OCI-LY1 (cell line): ENCODE results near the gene RASD2.

Experiments used
- H2AFZ ChIP-seq: fragments of 200-600 bp; sonication (generic), shearing (Covaris generic); 2 replicates; pipeline ENCODE4 v1.6.0; 2014; ENCODE audit warnings: antibody characterized with exemption, mild to moderate bottlenecking, low read length
- H3F3A ChIP-seq: fragments of 200-600 bp; sonication (generic), shearing (Covaris generic); 2 replicates; pipeline ENCODE4 v1.6.0; 2014; ENCODE audit warnings: mild to moderate bottlenecking, antibody characterized with exemption, low read length, moderate library complexity; ENCODE audit not compliant: insufficient read depth
- H3K27ac ChIP-seq: fragments of 200-600 bp; sonication (generic); 2 replicates; pipeline ENCODE4 v1.5.1; 2014; ENCODE audit warnings: low read length, mixed run types, mild to moderate bottlenecking, low read depth; ENCODE audit not compliant: poor library complexity, severe bottlenecking
- H3K27me3 ChIP-seq: fragments of 200-600 bp; sonication (generic); 2 replicates; pipeline ENCODE4 v1.6.0; 2014; ENCODE audit warnings: antibody characterized with exemption, mild to moderate bottlenecking, low read length, moderate library complexity; ENCODE audit not compliant: insufficient read depth
- H3K36me3 ChIP-seq: fragments of 200-600 bp; sonication (generic); 2 replicates; pipeline ENCODE4 v1.6.1; 2014; ENCODE audit warnings: mild to moderate bottlenecking, antibody characterized with exemption, low read length, moderate library complexity, mixed read lengths; ENCODE audit not compliant: insufficient read depth
- H3K4me1 ChIP-seq: fragments of 200-600 bp; sonication (generic); 2 replicates; pipeline ENCODE4 v1.5.1; 2014; ENCODE audit warnings: mild to moderate bottlenecking, low read length, moderate library complexity; ENCODE audit not compliant: insufficient read depth, severe bottlenecking
- H3K4me2 ChIP-seq: fragments of 200-600 bp; sonication (generic), shearing (Covaris generic); 2 replicates; pipeline ENCODE4 v1.6.1; 2014; ENCODE audit warnings: low read length
- H3K4me3 ChIP-seq: fragments of 200-600 bp; sonication (generic); 2 replicates; pipeline ENCODE4 v1.5.1; 2014; ENCODE audit warnings: low read length, low read depth, mild to moderate bottlenecking, mixed read lengths; ENCODE audit not compliant: poor library complexity, severe bottlenecking
- H3K79me2 ChIP-seq: fragments of 200-600 bp; shearing (Covaris generic); 2 replicates; pipeline ENCODE4 v1.6.1; 2016; ENCODE audit warnings: mixed run types, low read length, mixed read lengths; ENCODE audit not compliant: insufficient read depth
- H3K9ac ChIP-seq: fragments of 200-600 bp; sonication (generic), shearing (Covaris generic); 2 replicates; pipeline ENCODE4 v1.6.1; 2014; ENCODE audit warnings: mild to moderate bottlenecking, low read length, mixed read lengths
- H3K9me2 ChIP-seq: fragments of 200-600 bp; sonication (generic), shearing (Covaris generic); 2 replicates; pipeline ENCODE4 v1.6.1; 2014; ENCODE audit warnings: low read depth, mild to moderate bottlenecking, low read length, mixed read lengths
- H3K9me3 ChIP-seq: fragments of 200-600 bp; shearing (Covaris generic); 2 replicates; pipeline ENCODE4 v1.6.1; 2014; ENCODE audit warnings: low read length, mixed read lengths
- H4K20me1 ChIP-seq: fragments of 200-600 bp; sonication (generic), shearing (Covaris generic); 2 replicates; pipeline ENCODE4 v1.6.0; 2016; ENCODE audit warnings: mild to moderate bottlenecking, low read length; ENCODE audit not compliant: insufficient read depth
- EZH2 ChIP-seq: fragments of 200-600 bp; sonication (generic), shearing (Covaris generic); IDR thresholded peaks from 2 replicates; pipeline ENCODE4 v1.8.0; 2017; ENCODE audit warnings: borderline replicate concordance, mixed run types, mild to moderate bottlenecking, antibody characterized with exemption, low read length, moderate library complexity, mixed read lengths
- TF ChIP-seq, protein P1 (sequence below): fragments of 200-600 bp; sonication (generic), shearing (Covaris generic); IDR thresholded peaks from 2 replicates; pipeline ENCODE4 v1.5.1; 2017; ENCODE audit warnings: mild to moderate bottlenecking, antibody characterized with exemption, low read length, moderate library complexity, mixed read lengths

The RASD2 gene

GRCh38 chr22:35570686-35571194 lies 30.1 kb downstream of the RASD2 start:
- Histone ChIP-seq H2AFZ (no peak overlapping the region), H3K79me2 (no peaks in the 10 kb centered on the region), H3K9me3 (no peaks in the 10 kb centered on the region), H3F3A (no peaks in the 10 kb centered on the region), H3K9ac (no peak overlapping the region), H3K4me3 (no peak overlapping the region), H4K20me1 (no peaks in the 10 kb centered on the region), H3K36me3 (no peaks in the 10 kb centered on the region), H3K27me3 (0 out of 2 replicates have a peak, but pooled peaks cover 20% of the 10 kb centered on the region), H3K9me2 (no peaks in the 10 kb centered on the region), H3K4me1 (no peaks in the 10 kb centered on the region), H3K4me2 (no peak overlapping the region), H3K27ac (no peak overlapping the region)
- TF ChIP-seq, protein P1, sequence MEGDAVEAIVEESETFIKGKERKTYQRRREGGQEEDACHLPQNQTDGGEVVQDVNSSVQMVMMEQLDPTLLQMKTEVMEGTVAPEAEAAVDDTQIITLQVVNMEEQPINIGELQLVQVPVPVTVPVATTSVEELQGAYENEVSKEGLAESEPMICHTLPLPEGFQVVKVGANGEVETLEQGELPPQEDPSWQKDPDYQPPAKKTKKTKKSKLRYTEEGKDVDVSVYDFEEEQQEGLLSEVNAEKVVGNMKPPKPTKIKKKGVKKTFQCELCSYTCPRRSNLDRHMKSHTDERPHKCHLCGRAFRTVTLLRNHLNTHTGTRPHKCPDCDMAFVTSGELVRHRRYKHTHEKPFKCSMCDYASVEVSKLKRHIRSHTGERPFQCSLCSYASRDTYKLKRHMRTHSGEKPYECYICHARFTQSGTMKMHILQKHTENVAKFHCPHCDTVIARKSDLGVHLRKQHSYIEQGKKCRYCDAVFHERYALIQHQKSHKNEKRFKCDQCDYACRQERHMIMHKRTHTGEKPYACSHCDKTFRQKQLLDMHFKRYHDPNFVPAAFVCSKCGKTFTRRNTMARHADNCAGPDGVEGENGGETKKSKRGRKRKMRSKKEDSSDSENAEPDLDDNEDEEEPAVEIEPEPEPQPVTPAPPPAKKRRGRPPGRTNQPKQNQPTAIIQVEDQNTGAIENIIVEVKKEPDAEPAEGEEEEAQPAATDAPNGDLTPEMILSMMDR, result no peak
- no peak for TF ChIP-seq EZH2

DNA sequence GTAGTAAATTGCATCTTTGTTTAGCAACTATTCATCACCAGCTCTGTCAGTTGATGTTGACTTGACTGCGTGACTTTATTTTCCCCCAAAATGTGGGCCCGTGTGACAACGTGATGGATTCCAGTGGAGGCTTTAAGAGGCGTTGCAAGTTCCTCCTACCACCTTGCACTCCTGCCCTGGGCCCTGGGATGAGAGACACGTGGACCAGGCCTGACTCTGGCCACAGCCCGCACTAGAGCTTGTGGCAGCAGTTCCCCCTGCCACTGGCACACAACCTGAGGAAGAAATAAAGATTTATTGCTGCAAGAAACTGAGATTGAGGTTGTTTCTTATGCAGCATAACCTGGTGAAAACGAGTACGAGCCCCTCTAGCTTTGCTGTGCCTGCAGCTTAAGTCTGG lies 31.9 kb downstream of the RASD2 start:
- H3K27ac ChIP-seq, result no peak overlapping the region
- H4K20me1 ChIP-seq, result no peaks in the 10 kb centered on the region
- TF ChIP-seq, protein P1, result no peak
- TF ChIP-seq EZH2, result no peak
- H3K4me2 ChIP-seq, result no peak overlapping the region
- H3K9me2 ChIP-seq, result no peaks in the 10 kb centered on the region
- no peak overlapping the region for H2AFZ ChIP-seq
- H3K36me3 ChIP-seq, result no peaks in the 10 kb centered on the region
- H3K9ac ChIP-seq, result no peak overlapping the region
- no peaks in the 10 kb centered on the region for H3K79me2 ChIP-seq
- H3K4me1 ChIP-seq, result no peaks in the 10 kb centered on the region
- H3K9me3 ChIP-seq, result no peaks in the 10 kb centered on the region
- H3F3A ChIP-seq, result no peaks in the 10 kb centered on the region
- no peak overlapping the region for H3K4me3 ChIP-seq
- H3K27me3 ChIP-seq, result 0 out of 2 replicates have a peak, but pooled peaks cover 20% of the 10 kb centered on the region

DNA sequence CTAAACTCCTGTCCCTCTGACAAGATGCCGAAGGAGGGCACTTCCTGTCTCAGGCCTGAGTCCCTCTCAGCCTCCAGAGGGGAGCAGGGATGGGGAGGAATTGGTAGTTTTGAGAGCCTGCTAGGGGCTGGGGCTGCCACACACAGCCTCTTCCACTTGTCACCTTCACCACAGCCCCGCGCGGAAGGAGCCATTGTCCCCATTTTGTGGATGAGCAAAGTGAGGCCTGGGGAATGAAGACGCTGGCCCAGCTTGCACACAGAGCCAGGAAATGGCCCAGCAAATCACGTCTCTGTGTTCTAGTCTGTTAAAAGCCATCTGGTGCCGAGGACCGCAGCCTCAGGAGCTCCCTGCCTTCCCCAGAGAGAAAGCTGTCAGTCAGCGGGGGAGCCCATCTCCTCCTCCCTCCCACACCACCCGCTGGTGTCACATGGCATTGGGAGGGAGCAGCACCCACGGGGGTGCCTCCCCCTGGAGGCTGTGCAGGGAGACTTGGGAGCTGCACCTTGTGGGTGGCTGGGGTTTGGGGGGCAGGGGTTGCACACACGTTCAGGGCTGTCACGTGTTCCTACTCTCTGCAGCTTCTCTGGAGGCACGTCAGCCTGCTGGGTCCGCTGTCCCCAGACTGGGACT lies 34.6 kb downstream of the RASD2 start:
- no peaks in the 10 kb centered on the region for H3K9me3 ChIP-seq
- H3K4me3 ChIP-seq, result no peak overlapping the region
- no peaks in the 10 kb centered on the region for H3K36me3 ChIP-seq
- no peak for TF ChIP-seq EZH2
- TF ChIP-seq, protein P1, result no peak
- H3K4me1 ChIP-seq, result no peaks in the 10 kb centered on the region
- H3K9ac ChIP-seq, result no peak overlapping the region
- H4K20me1 ChIP-seq, result no peaks in the 10 kb centered on the region
- H3K79me2 ChIP-seq, result no peaks in the 10 kb centered on the region
- H3K27ac ChIP-seq, result no peak overlapping the region
- 0 out of 2 replicates have a peak, but pooled peaks cover 5% of the 10 kb centered on the region for H3K27me3 ChIP-seq
- peak overlapping the region; percentile 33; the same call in 1 of the 2 replicates for H3K4me2 ChIP-seq
- no peak overlapping the region for H2AFZ ChIP-seq
- no peaks in the 10 kb centered on the region for H3F3A ChIP-seq
- H3K9me2 ChIP-seq, result no peaks in the 10 kb centered on the region
